ENCODE measurements around the gene APLP2. TPM values are rescaled to one million over a fixed set of nuclear protein-coding genes. Genes with fewer than 3 reads are reported as not detected.
"Not testable (repeated sequence)": the region's sequence is repeated elsewhere in the genome, so short reads cannot be mapped to it uniquely, and the experiment has no call there.

Gene APLP2
- total and polyA plus RNA-seq, 3 donors from 2014 or later: 105 to 159 (median 130) TPM

GRCh38 chr11:130167146-130167545 lies 97.5 kb downstream of the APLP2 start:
- Histone ChIP-seq H3K36me3 (ENCODE audit: low read depth, missing control alignments) (no peaks in the 10 kb centered on the region), H3K9me3 (no peaks in the 10 kb centered on the region), H3K4me3 (no peak overlapping the region), H3K27ac (no peak overlapping the region), H3K4me1 (no peaks in the 10 kb centered on the region), H3K27me3 (no peaks in the 10 kb centered on the region)
- TF ChIP-seq POLR2A (IDR thresholded peaks at IDR 0.05) (no peak), CTCF (IDR thresholded peaks at IDR 0.05) (no peak)
- whole genome bisulfite sequencing, 2 donors: 93 to 96% methylated on average over 3 of the region's 3 CpGs
- DNase-seq: no peak
- intact Hi-C loops (cut with DNase I; ENCODE audit: low total_unique reads): no loop called here

GRCh38 chr11:130168105-130168504 lies 98.4 kb downstream of the APLP2 start:
- WGBS, 2 donors: 89 to 90% methylated on average over 7 of the region's 7 CpGs
- Histone ChIP-seq H3K4me3 (no peak overlapping the region), H3K27me3 (no peaks in the 10 kb centered on the region), H3K27ac (no peak overlapping the region), H3K4me1 (no peaks in the 10 kb centered on the region), H3K9me3 (no peaks in the 10 kb centered on the region), H3K36me3 (ENCODE audit: low read depth, missing control alignments) (no peaks in the 10 kb centered on the region)
- no peak for DNase-seq
- intact Hi-C loops (cut with DNase I; ENCODE audit: low total_unique reads): no loop called here
- TF ChIP-seq POLR2A (IDR thresholded peaks at IDR 0.05) (no peak), CTCF (IDR thresholded peaks at IDR 0.05) (no peak)

- no peaks in the 10 kb centered on the region for H3K27me3 ChIP-seq
- intact Hi-C loops (cut with DNase I; ENCODE audit: low total_unique reads): no loop called here
- no peaks in the 10 kb centered on the region for H3K9me3 ChIP-seq
- H3K27ac ChIP-seq: no peak overlapping the region
- no peaks in the 10 kb centered on the region for H3K4me1 ChIP-seq
- no peak overlapping the region for H3K4me3 ChIP-seq
- H3K36me3 ChIP-seq (ENCODE audit: low read depth, missing control alignments): no peaks in the 10 kb centered on the region
- WGBS, 2 donors: 79 to 84% methylated on average over 8 of the region's 8 CpGs
- DNase-seq: no peak
- no peak for TF ChIP-seq POLR2A (IDR thresholded peaks at IDR 0.05)
- no peak for TF ChIP-seq CTCF (IDR thresholded peaks at IDR 0.05)
These were observed 100.7 kb downstream of the APLP2 start for GRCh38 chr11:130170345-130170744.

GRCh38 chr11:130171534-130171933 lies 101.8 kb downstream of the APLP2 start:
- 42 to 43% methylated on average over 5 of the region's 5 CpGs for WGBS, 2 donors
- intact Hi-C loops (cut with DNase I; ENCODE audit: low total_unique reads): no loop called here
- no peaks in the 10 kb centered on the region for H3K4me1 ChIP-seq

GRCh38 chr11:130172001-130172400 lies 102.3 kb downstream of the APLP2 start:
- H3K4me3 ChIP-seq; H3K27me3 ChIP-seq; intact Hi-C loops (cut with DNase I; ENCODE audit: low total_unique reads); H3K36me3 ChIP-seq (ENCODE audit: low read depth, missing control alignments); H3K4me1 ChIP-seq; DNase-seq; H3K9me3 ChIP-seq; H3K27ac ChIP-seq: not testable (repeated sequence)
- 54 to 75% methylated on average over 3 of the region's 3 CpGs for WGBS, 2 donors

More at GRCh38 chr11:130171534-130171933, 101.8 kb downstream of the APLP2 start:
- no peak for DNase-seq
- H3K4me3 ChIP-seq: no peak overlapping the region
- H3K9me3 ChIP-seq: no peaks in the 10 kb centered on the region
- H3K27me3 ChIP-seq: no peaks in the 10 kb centered on the region
- no peaks in the 10 kb centered on the region for H3K36me3 ChIP-seq (ENCODE audit: low read depth, missing control alignments)
- H3K27ac ChIP-seq: no peak overlapping the region
- no peak for TF ChIP-seq POLR2A (IDR thresholded peaks at IDR 0.05)
- no peak for TF ChIP-seq CTCF (IDR thresholded peaks at IDR 0.05)

All from testis (tissue), 3 donors.